Stimulated activated CD4-positive, alpha-beta T cell treated with anti-CD3 and anti-CD28 coated beads, TNF-alpha, amount 100 ng/mL, for 4 hours (primary cell): Measurements from ENCODE around the gene SRPK3.
"Not testable (repeated sequence)": the region's sequence is repeated elsewhere in the genome, so short reads cannot be mapped to it uniquely, and the experiment has no call there.

Experiments used
- DNase-seq, 3 experiments: peaks; one replicate each; pipeline ENCODE4 v3.0.0-alpha.2; 2020; ENCODE audit warnings: low read depth in 3 of 3

Gene SRPK3

GRCh38 chrX:153805436-153805835 lies 24.6 kb downstream of the SRPK3 start:
- DNase-seq, result no peak

DNA sequence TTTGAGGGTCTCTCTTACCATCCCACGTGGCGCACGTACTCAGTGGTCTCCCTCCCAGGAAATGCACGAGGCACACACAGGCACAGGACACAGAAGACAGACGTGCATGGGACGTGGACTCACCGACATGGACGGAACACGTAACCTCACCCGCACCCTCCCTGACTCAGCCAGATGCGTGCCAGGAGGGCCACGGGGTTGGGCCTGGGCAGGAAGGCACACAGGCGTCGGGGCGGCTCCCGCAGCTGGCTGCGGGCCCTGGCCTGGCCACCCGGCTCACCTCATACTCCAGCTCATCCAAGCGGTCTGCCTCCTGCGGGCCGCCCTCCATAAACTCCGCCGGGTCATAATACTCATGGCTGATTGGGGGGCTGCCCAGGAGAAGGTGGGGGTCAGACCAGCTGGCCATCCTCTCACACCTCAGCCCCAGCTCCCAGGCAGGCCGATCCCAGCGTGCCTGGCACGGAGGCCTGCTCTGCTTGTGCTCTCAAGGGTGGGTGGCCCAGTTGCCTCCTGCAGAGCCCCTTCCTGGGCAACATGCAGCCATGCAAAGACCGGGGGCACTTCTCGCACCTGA lies 26.2 kb downstream of the SRPK3 start:
- no peak for DNase-seq

- no peak for DNase-seq
Observed at GRCh38 chrX:153807976-153808375, 27.1 kb downstream of the SRPK3 start.

GRCh38 chrX:153812220-153812619 lies 31.4 kb downstream of the SRPK3 start:
- DNase-seq, result no peak

- no peak for DNase-seq
Observed at GRCh38 chrX:153813161-153813560, 32.3 kb downstream of the SRPK3 start.

DNA sequence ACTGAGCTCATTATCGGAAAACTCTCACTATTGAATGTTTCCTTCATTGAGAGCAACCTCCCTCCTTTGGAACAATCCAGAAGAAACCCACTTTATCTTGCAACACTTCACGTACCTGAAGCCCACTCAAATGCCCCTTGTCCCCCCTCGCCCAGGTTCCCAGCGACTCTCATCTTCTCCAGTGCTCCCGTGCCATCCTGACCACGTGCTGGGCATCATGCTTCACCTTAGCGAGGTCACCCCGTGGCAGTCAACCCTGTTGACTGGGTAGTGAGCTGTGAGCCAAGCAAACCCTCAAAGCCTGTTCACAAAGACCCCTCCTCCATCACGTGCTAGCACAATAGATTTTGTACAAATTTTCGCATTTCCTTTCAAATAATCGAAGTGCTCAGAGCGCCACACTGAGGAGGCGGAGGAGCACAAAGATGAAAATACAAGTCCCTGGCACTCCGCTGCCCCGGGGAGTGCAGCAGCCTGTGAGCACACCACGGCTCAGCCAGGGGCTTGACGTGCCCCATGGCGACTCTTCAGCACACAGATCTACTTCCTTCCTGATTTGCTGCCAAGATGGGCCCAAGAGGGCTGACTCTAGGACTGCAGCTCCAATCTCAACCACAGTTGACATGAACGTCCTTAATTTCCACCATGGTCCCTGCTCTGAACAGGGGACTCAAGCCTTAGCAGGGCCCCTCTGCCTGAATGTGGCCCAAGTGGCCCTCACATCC lies 33.9 kb downstream of the SRPK3 start:
- no peak for DNase-seq

- DNase-seq, result no peak
Observed at GRCh38 chrX:153816831-153817690, 36.2 kb downstream of the SRPK3 start.

GRCh38 chrX:153818064-153818463 lies 37.2 kb downstream of the SRPK3 start:
- DNase-seq, result not testable (repeated sequence)

GRCh38 chrX:153818571-153819383 lies 37.9 kb downstream of the SRPK3 start:
- DNase-seq, result peak in 2 of 3 experiments; percentile 19 to 37

GRCh38 chrX:153819384-153820040 lies 38.7 kb downstream of the SRPK3 start:
- DNase-seq, result no peak

- no peak for DNase-seq
Observed at GRCh38 chrX:153820601-153821000, 39.8 kb downstream of the SRPK3 start.

GRCh38 chrX:153821066-153821465 lies 40.2 kb downstream of the SRPK3 start:
- no peak for DNase-seq

DNA sequence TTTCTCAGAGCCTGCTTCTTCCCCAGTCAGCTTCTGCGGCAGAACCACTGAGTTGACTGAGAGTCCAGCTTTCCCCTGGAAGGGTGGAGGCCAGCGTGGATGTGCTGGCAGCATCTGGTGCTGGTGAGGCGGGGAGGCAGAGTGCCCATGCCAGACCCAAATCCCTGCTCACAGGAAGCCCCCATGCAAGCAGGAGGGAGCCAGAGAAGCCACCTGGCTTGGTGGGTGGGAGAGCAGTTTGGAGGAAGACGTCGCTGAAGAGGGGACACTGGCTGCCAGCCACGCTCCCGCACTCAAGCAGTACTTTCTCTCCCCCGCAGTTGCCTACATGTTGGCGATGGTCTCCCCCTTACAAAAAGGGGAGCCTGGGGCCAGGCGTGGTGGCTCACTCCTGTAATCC lies 43.5 kb downstream of the SRPK3 start:
- DNase-seq, result no peak

DNA sequence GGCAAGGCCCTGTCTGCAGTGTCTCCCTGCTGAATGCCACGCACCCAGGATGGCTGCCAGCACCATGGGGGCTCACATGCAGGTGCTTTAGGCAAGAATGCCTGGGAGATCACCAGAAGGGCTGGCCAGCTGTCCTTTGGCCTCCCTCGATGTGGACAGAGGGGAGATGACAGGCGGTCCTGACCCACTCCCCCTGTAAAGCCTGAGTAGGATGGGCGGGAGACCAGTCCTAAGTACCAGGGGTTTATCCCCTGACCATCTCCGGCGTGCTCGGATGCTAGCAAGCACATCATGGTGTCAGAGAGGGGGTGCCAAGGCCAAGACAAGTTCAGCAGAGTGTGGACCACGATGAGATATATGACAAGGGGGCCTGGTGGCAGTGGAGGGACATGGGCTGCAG lies 44.2 kb downstream of the SRPK3 start:
- no peak for DNase-seq

GRCh38 chrX:153827016-153827415 lies 46.2 kb downstream of the SRPK3 start:
- DNase-seq, result no peak

DNA sequence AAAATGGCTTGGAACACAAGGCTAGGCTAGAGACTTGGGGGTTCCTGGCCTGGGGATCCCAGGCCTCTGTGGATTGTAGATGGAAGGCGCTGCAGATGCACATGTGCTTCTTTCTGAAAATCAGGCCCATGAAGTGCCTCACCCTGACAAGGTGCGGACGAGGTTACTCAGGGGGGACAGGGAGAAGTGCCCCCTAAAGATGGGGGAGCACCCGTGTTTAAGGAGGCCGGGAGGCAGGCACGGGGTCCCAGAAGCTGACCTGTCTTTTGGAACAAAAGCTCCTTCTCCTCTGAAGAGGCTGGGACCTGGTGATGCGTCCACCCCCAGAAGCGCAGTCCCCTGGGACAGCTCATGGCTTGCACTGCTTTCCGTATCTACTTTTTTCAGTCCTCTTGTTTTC lies 47.1 kb downstream of the SRPK3 start:
- no peak for DNase-seq

DNA sequence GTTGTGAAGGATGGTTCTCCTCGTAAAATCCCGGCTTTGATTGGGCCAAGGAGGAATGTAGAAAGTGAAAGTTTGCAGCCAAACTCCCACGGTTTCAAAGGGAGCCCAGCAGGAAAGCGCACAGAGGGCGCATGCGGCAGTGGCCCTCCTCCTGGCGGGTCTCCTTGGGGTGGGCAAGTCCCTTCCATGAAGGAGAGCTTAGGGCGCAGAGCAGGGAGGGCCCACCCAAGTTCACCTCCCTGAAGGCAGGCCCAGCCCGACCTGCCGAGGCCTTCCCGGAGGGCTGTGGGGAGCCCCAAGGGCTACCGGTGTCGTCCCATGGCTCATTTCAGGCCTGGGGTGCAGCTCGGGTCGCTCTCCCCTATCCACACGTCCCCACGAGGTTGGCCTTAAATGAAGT lies 47.5 kb downstream of the SRPK3 start:
- no peak for DNase-seq

- DNase-seq, result no peak
Observed at GRCh38 chrX:153828723-153829548, 48.1 kb downstream of the SRPK3 start.

DNA sequence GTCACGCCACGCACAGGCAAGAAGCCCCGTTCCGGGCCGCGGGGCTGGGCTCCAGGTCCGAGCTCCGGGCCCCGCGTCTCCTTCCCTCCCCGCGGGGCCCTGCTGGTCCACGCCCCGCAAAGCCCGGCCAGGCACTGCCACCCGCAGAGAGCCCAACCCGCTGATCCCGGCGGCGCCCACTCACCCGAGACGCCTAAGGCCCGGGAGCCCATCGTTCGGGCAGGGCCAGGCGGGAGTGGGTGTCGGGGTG lies 48.6 kb downstream of the SRPK3 start:
- DNase-seq, result no peak

DNA sequence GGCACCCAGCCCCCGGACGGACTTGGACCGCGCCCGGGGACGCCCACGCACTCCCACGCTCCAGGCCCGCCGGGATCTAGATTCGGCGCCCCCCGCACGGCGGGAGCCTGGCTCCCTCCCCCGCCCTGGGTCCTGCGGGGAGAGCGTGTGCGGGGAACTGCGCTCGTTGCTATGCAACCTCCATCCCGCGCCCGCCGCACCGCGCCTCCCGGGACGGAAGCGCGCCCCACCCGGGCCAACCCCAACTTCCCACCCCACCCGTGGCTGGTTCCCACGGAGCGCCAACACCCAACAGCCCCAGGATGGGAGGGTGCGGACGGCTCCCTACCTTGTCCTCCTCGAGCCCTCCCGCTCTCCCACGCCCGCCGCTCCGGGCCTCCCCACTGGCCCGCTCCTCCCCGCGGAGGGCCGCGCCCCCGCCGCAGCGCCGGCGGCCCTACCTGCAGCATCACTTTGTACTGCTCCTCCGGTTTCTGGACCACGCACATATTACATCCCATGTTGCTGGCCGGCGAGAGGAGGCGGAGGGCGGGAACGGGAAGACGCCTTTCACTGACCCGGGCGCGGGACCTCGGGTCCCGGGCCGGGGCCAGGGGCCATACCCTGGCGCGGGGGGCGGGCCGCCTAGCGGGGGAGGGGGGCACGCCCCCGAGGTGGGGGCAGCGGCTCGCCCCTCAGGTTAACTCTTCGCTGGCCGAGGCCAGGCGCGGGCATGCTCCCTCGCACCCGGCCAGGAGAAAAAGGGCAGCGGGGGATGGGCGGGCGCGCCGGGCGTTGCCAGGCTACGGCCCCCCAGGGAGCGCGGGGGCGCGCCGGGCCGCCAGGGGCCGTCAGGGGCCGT lies 49.2 kb downstream of the SRPK3 start, which contains the start of gene PDZD4:
Gene PDZD4, minus strand, starts transcription at position 746 of the 841 bp plus-strand sequence. Its CDS starts 246 bp downstream, at position 500.
- no peak for DNase-seq
